ENCODE data around the gene CUEDC2. TPM values are rescaled to one million over a fixed set of nuclear protein-coding genes. Genes with fewer than 3 reads are reported as not detected.

The CUEDC2 gene
- total RNA-seq, 1 donor from 2014 or later = 29.7 TPM

GRCh38 chr10:102421757-102422512 is 10.4 kb downstream of the CUEDC2 start:
- Histone ChIP-seq H3K27me3 (ENCODE audit: control insufficient read depth, insufficient read depth, low read length) (peaks cover 2% of the 10 kb centered on the region), H3K4me3 (ENCODE audit: low read depth, low read length) (peak overlapping the region; percentile 89), H3K36me3 (ENCODE audit: control insufficient read depth, insufficient read depth, low read length) (peaks cover 9% of the 10 kb centered on the region)
- DNase-seq (ENCODE audit: low read depth) (peak; percentile 23), FAIRE-seq (no peak)
- no peak for TF ChIP-seq CTCF (IDR thresholded peaks at IDR 0.05; ENCODE audit: insufficient read depth, low read length, severe bottlenecking)

- no peak for FAIRE-seq
Measured at GRCh38 chr10:102421507-102421756, 10.9 kb downstream of the CUEDC2 start.

GRCh38 chr10:102420714-102421506 is 11.5 kb downstream of the CUEDC2 start, which contains the start of gene FBXL15:
FBXL15 (plus strand) TSS chr10:102420836; CDS start chr10:102421130, 294 bp downstream.
- FAIRE-seq (no peak), DNase-seq (ENCODE audit: low read depth) (peak; percentile 87)
- TF ChIP-seq CTCF (IDR thresholded peaks at IDR 0.05; ENCODE audit: insufficient read depth, low read length, severe bottlenecking) = no peak
- H3K27me3 ChIP-seq (ENCODE audit: control insufficient read depth, insufficient read depth, low read length) = peaks cover 2% of the 10 kb centered on the region
- peaks cover 9% of the 10 kb centered on the region for H3K36me3 ChIP-seq (ENCODE audit: control insufficient read depth, insufficient read depth, low read length)
- H3K4me3 ChIP-seq (ENCODE audit: low read depth, low read length) = peak within 1 kb of the TSS; percentile 89

More at GRCh38 chr10:102421507-102421756, 10.9 kb downstream of the CUEDC2 start:
- H3K4me3 ChIP-seq (ENCODE audit: low read depth, low read length) = peak overlapping the region; percentile 89
- no peak for TF ChIP-seq CTCF (IDR thresholded peaks at IDR 0.05; ENCODE audit: insufficient read depth, low read length, severe bottlenecking)
- DNase-seq (ENCODE audit: low read depth) = no peak
- H3K27me3 ChIP-seq (ENCODE audit: control insufficient read depth, insufficient read depth, low read length) = peaks cover 2% of the 10 kb centered on the region
- H3K36me3 ChIP-seq (ENCODE audit: control insufficient read depth, insufficient read depth, low read length) = peaks cover 9% of the 10 kb centered on the region

- FAIRE-seq (no peak), DNase-seq (ENCODE audit: low read depth) (no peak)
- peaks cover 9% of the 10 kb centered on the region for H3K36me3 ChIP-seq (ENCODE audit: control insufficient read depth, insufficient read depth, low read length)
- H3K4me3 ChIP-seq (ENCODE audit: low read depth, low read length) = peak overlapping the region; percentile 89
- H3K27me3 ChIP-seq (ENCODE audit: control insufficient read depth, insufficient read depth, low read length) = peaks cover 2% of the 10 kb centered on the region
- no peak for TF ChIP-seq CTCF (IDR thresholded peaks at IDR 0.05; ENCODE audit: insufficient read depth, low read length, severe bottlenecking)
Measured at GRCh38 chr10:102420181-102420713, 12.1 kb downstream of the CUEDC2 start.

GRCh38 chr10:102419269-102420180 is 12.8 kb downstream of the CUEDC2 start:
- DNase-seq (ENCODE audit: low read depth) = no peak
- Histone ChIP-seq H3K36me3 (ENCODE audit: control insufficient read depth, insufficient read depth, low read length) (peaks cover 9% of the 10 kb centered on the region), H3K4me3 (ENCODE audit: low read depth, low read length) (peak overlapping the region; percentile 89), H3K27me3 (ENCODE audit: control insufficient read depth, insufficient read depth, low read length) (peaks cover 4% of the 10 kb centered on the region)
- no peak for TF ChIP-seq CTCF (IDR thresholded peaks at IDR 0.05; ENCODE audit: insufficient read depth, low read length, severe bottlenecking)
- no peak for FAIRE-seq

Measured in bronchial epithelial cell (primary cell).